Nephron (organoid): ENCODE data around the gene ZEB1.

Experiments used
- H3K27ac Mint-ChIP-seq, 3 experiments: 2 replicates each; pipeline ENCODE4 v1.8.0; 2020; ENCODE audit warnings: mixed read lengths in 3 of 3, mild to moderate bottlenecking in 2 of 3, moderate library complexity in 1 of 3
- H3K27me3 Mint-ChIP-seq: 2 replicates; pipeline ENCODE4 v1.8.0; 2021; ENCODE audit warnings: low read depth, mild to moderate bottlenecking, moderate library complexity, mixed read lengths
- H3K36me3 Mint-ChIP-seq: 2 replicates; pipeline ENCODE4 v1.8.0; 2020; ENCODE audit warnings: low read depth, mixed read lengths
- H3K4me1 Mint-ChIP-seq: 2 replicates; pipeline ENCODE4 v1.8.0; 2020; ENCODE audit warnings: mixed read lengths
- H3K4me3 Mint-ChIP-seq, 3 experiments: 2 replicates each; pipeline ENCODE4 v1.8.0; 2020; ENCODE audit warnings: mild to moderate bottlenecking in 3 of 3, mixed read lengths in 3 of 3, moderate library complexity in 2 of 3
- H3K9me3 Mint-ChIP-seq: 2 replicates; pipeline ENCODE4 v1.8.0; 2020; ENCODE audit warnings: mixed read lengths
- CTCF ChIP-seq, 3 experiments: fragments of 200-600 bp; sonication (generic); IDR thresholded peaks; one replicate each; pipeline ENCODE4 v1.5.0; 2021; ENCODE audit warnings: antibody characterized with exemption in 3 of 3; ENCODE audit not compliant: unreplicated experiment in 3 of 3

ZEB1 gene

GRCh38 chr10:31578181-31578852 lies 259.3 kb downstream of the ZEB1 start:
- Mint-ChIP-seq H3K27me3 (no peaks in the 10 kb centered on the region), H3K9me3 (peaks cover 22% of the 10 kb centered on the region), H3K4me3 (no peak overlapping the region), H3K4me1 (peaks cover 26% of the 10 kb centered on the region), H3K36me3 (peaks cover 3% of the 10 kb centered on the region), H3K27ac (no peak overlapping the region)
- TF ChIP-seq CTCF (IDR thresholded peaks at IDR 0.05; ENCODE audit: unreplicated experiment in 3 of 3), result no peak

GRCh38 chr10:31578951-31579350 lies 259.9 kb downstream of the ZEB1 start:
- Mint-ChIP-seq H3K9me3 (peaks cover 24% of the 10 kb centered on the region), H3K4me1 (peaks cover 32% of the 10 kb centered on the region), H3K27ac (no peak overlapping the region), H3K27me3 (no peaks in the 10 kb centered on the region), H3K4me3 (no peak overlapping the region), H3K36me3 (peaks cover 3% of the 10 kb centered on the region)
- no peak for TF ChIP-seq CTCF (IDR thresholded peaks at IDR 0.05; ENCODE audit: unreplicated experiment in 3 of 3)
